Central memory CD8-positive, alpha-beta T cell (primary cell): Measurements from ENCODE around the gene TOPORS.
"Not testable (repeated sequence)": the region's sequence is repeated elsewhere in the genome, so short reads cannot be mapped to it uniquely, and the experiment has no call there.

ENCODE experiments used
- ATAC-seq: fragments of 150-1000 bp; cut with Tn5 transposase; replicated peaks from 2 replicates; pipeline ENCODE4 v1.10.0; 2022; ENCODE audit warnings: mild to moderate bottlenecking, moderate FRiP score, moderate number of reproducible peaks; ENCODE audit not compliant: poor library complexity, severe bottlenecking; ENCODE audit errors: extremely low read depth
- DNase-seq, 2 donors: peaks; one replicate each; pipeline ENCODE4 v3.0.0; 2021; ENCODE audit warnings: low spot score in 2 of 2
- H3K27ac Mint-ChIP-seq: one replicate; pipeline ENCODE4 v1.8.0; 2022; ENCODE audit warnings: low read depth, mild to moderate bottlenecking, moderate library complexity, mixed read lengths
- H3K27me3 Mint-ChIP-seq: one replicate; pipeline ENCODE4 v1.8.0; 2022; ENCODE audit warnings: mixed read lengths
- H3K36me3 Mint-ChIP-seq: one replicate; pipeline ENCODE4 v1.8.0; 2022; ENCODE audit warnings: mild to moderate bottlenecking, moderate library complexity, mixed read lengths; ENCODE audit not compliant: insufficient read depth
- H3K4me1 Mint-ChIP-seq: one replicate; pipeline ENCODE4 v1.8.0; 2022; ENCODE audit warnings: mixed read lengths
- H3K4me3 Mint-ChIP-seq: one replicate; pipeline ENCODE4 v1.8.0; 2022; ENCODE audit warnings: mild to moderate bottlenecking, moderate library complexity, mixed read lengths
- H3K9me3 Mint-ChIP-seq: one replicate; pipeline ENCODE4 v1.8.0; 2022; ENCODE audit warnings: mixed read lengths

TOPORS gene

GRCh38 chr9:32524558-32524891, 27.9 kb downstream of the TOPORS start:
- peak overlapping the region; percentile 95 for H3K4me3 Mint-ChIP-seq
- peaks cover 23% of the 10 kb centered on the region for H3K36me3 Mint-ChIP-seq
- DNase-seq, H3K27me3 Mint-ChIP-seq, H3K9me3 Mint-ChIP-seq, ATAC-seq: not testable (repeated sequence)
- peak overlapping the region; percentile 97 for H3K27ac Mint-ChIP-seq
- peaks cover 43% of the 10 kb centered on the region for H3K4me1 Mint-ChIP-seq

- DNase-seq (no peak), ATAC-seq (no peak)
- H3K27ac Mint-ChIP-seq, result peak overlapping the region; percentile 97
- H3K4me3 Mint-ChIP-seq, result peak overlapping the region; percentile 95
- H3K4me1 Mint-ChIP-seq, result peaks cover 43% of the 10 kb centered on the region
- no peaks in the 10 kb centered on the region for H3K9me3 Mint-ChIP-seq
- H3K36me3 Mint-ChIP-seq, result peaks cover 23% of the 10 kb centered on the region
- H3K27me3 Mint-ChIP-seq, result no peaks in the 10 kb centered on the region
These were observed 28.5 kb downstream of the TOPORS start for GRCh38 chr9:32523910-32524309.

- Mint-ChIP-seq H3K27ac (no peak overlapping the region), H3K27me3 (no peaks in the 10 kb centered on the region), H3K9me3 (no peaks in the 10 kb centered on the region), H3K36me3 (peaks cover 13% of the 10 kb centered on the region), H3K4me1 (peaks cover 60% of the 10 kb centered on the region), H3K4me3 (no peak overlapping the region)
- DNase-seq (no peak), ATAC-seq (no peak)
These were observed 34.1 kb downstream of the TOPORS start for GRCh38 chr9:32518276-32518675.

GRCh38 chr9:32516241-32516640, 36.1 kb downstream of the TOPORS start:
- Mint-ChIP-seq H3K9me3 (no peaks in the 10 kb centered on the region), H3K4me1 (peaks cover 61% of the 10 kb centered on the region), H3K36me3 (peaks cover 2% of the 10 kb centered on the region), H3K27me3 (no peaks in the 10 kb centered on the region), H3K4me3 (no peak overlapping the region), H3K27ac (peak overlapping the region; percentile 14)
- no peak for DNase-seq
- no peak for ATAC-seq

GRCh38 chr9:32508728-32509127, 43.7 kb downstream of the TOPORS start:
- Mint-ChIP-seq H3K27ac (no peak overlapping the region), H3K4me1 (peaks cover 53% of the 10 kb centered on the region), H3K36me3 (no peaks in the 10 kb centered on the region), H3K9me3 (no peaks in the 10 kb centered on the region), H3K27me3 (no peaks in the 10 kb centered on the region), H3K4me3 (no peak overlapping the region)
- DNase-seq, result no peak
- no peak for ATAC-seq

- H3K27me3 Mint-ChIP-seq, result no peaks in the 10 kb centered on the region
- H3K4me3 Mint-ChIP-seq, result no peak overlapping the region
- peaks cover 18% of the 10 kb centered on the region for H3K4me1 Mint-ChIP-seq
- H3K27ac Mint-ChIP-seq, result no peak overlapping the region
- ATAC-seq (no peak), DNase-seq (no peak)
- H3K9me3 Mint-ChIP-seq, result no peaks in the 10 kb centered on the region
- H3K36me3 Mint-ChIP-seq, result peaks cover 17% of the 10 kb centered on the region
These were observed 49.4 kb downstream of the TOPORS start for GRCh38 chr9:32503008-32503407.

GRCh38 chr9:32502464-32502863, 49.9 kb downstream of the TOPORS start:
- Mint-ChIP-seq H3K4me1 (peaks cover 18% of the 10 kb centered on the region), H3K9me3 (no peaks in the 10 kb centered on the region), H3K27me3 (no peaks in the 10 kb centered on the region), H3K4me3 (no peak overlapping the region), H3K27ac (no peak overlapping the region), H3K36me3 (peaks cover 17% of the 10 kb centered on the region)
- DNase-seq, result no peak
- no peak for ATAC-seq

- Mint-ChIP-seq H3K4me1 (peaks cover 18% of the 10 kb centered on the region), H3K9me3 (no peaks in the 10 kb centered on the region), H3K27ac (no peak overlapping the region), H3K36me3 (peaks cover 17% of the 10 kb centered on the region), H3K4me3 (no peak overlapping the region), H3K27me3 (no peaks in the 10 kb centered on the region)
- no peak for ATAC-seq
- DNase-seq, result no peak
These were observed 50.5 kb downstream of the TOPORS start for GRCh38 chr9:32501868-32502267.

GRCh38 chr9:32500768-32501167, 51.6 kb downstream of the TOPORS start:
- no peak overlapping the region for H3K4me3 Mint-ChIP-seq
- no peaks in the 10 kb centered on the region for H3K27me3 Mint-ChIP-seq
- peaks cover 12% of the 10 kb centered on the region for H3K4me1 Mint-ChIP-seq
- no peak overlapping the region for H3K27ac Mint-ChIP-seq
- no peaks in the 10 kb centered on the region for H3K9me3 Mint-ChIP-seq
- DNase-seq (no peak), ATAC-seq (no peak)
- peaks cover 20% of the 10 kb centered on the region for H3K36me3 Mint-ChIP-seq

GRCh38 chr9:32497921-32498320, 54.5 kb downstream of the TOPORS start:
- H3K4me1 Mint-ChIP-seq, result peaks cover 5% of the 10 kb centered on the region
- H3K27ac Mint-ChIP-seq, result no peak overlapping the region
- H3K36me3 Mint-ChIP-seq, result peaks cover 30% of the 10 kb centered on the region
- no peaks in the 10 kb centered on the region for H3K9me3 Mint-ChIP-seq
- H3K27me3 Mint-ChIP-seq, result no peaks in the 10 kb centered on the region
- ATAC-seq, result no peak
- H3K4me3 Mint-ChIP-seq, result no peak overlapping the region
- DNase-seq, result no peak

- H3K36me3 Mint-ChIP-seq, result peaks cover 71% of the 10 kb centered on the region
- DNase-seq (no peak), ATAC-seq (no peak)
- peak overlapping the region; percentile 2 for H3K27ac Mint-ChIP-seq
- H3K4me3 Mint-ChIP-seq, result no peak overlapping the region
- H3K9me3 Mint-ChIP-seq, result no peaks in the 10 kb centered on the region
- H3K27me3 Mint-ChIP-seq, result no peaks in the 10 kb centered on the region
- H3K4me1 Mint-ChIP-seq, result no peaks in the 10 kb centered on the region
These were observed 61.8 kb downstream of the TOPORS start for GRCh38 chr9:32490601-32491000.
